Stimulated activated CD4-positive, alpha-beta T cell treated with anti-CD3 and anti-CD28 coated beads, TNF-alpha, amount 100 ng/mL, for 48 hours (primary cell): Measurements from ENCODE around the gene XCL2.

Source experiments
- DNase-seq, 3 donors: peaks; one replicate each; pipeline ENCODE4 v3.0.0-alpha.2; 2020; ENCODE audit warnings: low read depth in 3 of 3

XCL2 gene

GRCh38 chr1:168514455-168514854 lies 29.3 kb downstream of the XCL2 start:
- DNase-seq: no peak

GRCh38 chr1:168513656-168514404 lies 30.0 kb downstream of the XCL2 start:
- no peak for DNase-seq

GRCh38 chr1:168512864-168513595 lies 30.8 kb downstream of the XCL2 start:
- no peak for DNase-seq

- no peak for DNase-seq
Observed at GRCh38 chr1:168509875-168510791, 33.7 kb downstream of the XCL2 start.

GRCh38 chr1:168509210-168509609 lies 34.6 kb downstream of the XCL2 start:
- DNase-seq: no peak

GRCh38 chr1:168507828-168508227 lies 36.0 kb downstream of the XCL2 start:
- no peak for DNase-seq

GRCh38 chr1:168507231-168507630 lies 36.6 kb downstream of the XCL2 start:
- DNase-seq: no peak

GRCh38 chr1:168506204-168506819 lies 37.5 kb downstream of the XCL2 start:
- no peak for DNase-seq

- DNase-seq: no peak
Observed at GRCh38 chr1:168505006-168505405, 38.8 kb downstream of the XCL2 start.

- no peak for DNase-seq
Observed at GRCh38 chr1:168504064-168504837, 39.5 kb downstream of the XCL2 start.

- no peak for DNase-seq
Observed at GRCh38 chr1:168499688-168500049, 44.1 kb downstream of the XCL2 start.

GRCh38 chr1:168498956-168499687 lies 44.7 kb downstream of the XCL2 start:
- no peak for DNase-seq

- no peak for DNase-seq
Observed at GRCh38 chr1:168498159-168498631, 45.6 kb downstream of the XCL2 start.

- no peak for DNase-seq
Observed at GRCh38 chr1:168497376-168497950, 46.3 kb downstream of the XCL2 start.

- DNase-seq: no peak
Observed at GRCh38 chr1:168491527-168492164, 52.2 kb downstream of the XCL2 start.
